Measurements from ENCODE around the gene TMEM33.

Gene TMEM33

GRCh38 chr4:41940834-41941233 lies 5.6 kb downstream of the TMEM33 start:
- DNase-seq, result no peak

- DNase-seq, result no peak
Measured at GRCh38 chr4:41943506-41943905, 8.3 kb downstream of the TMEM33 start.

GRCh38 chr4:41944089-41944488 lies 8.9 kb downstream of the TMEM33 start:
- no peak for DNase-seq

- DNase-seq, result no peak
Measured at GRCh38 chr4:41949531-41949930, 14.3 kb downstream of the TMEM33 start.

GRCh38 chr4:41957634-41958033 lies 22.4 kb downstream of the TMEM33 start:
- DNase-seq, result no peak

- DNase-seq, result peak; percentile 53
Measured at GRCh38 chr4:41963105-41963504, 27.9 kb downstream of the TMEM33 start.

- DNase-seq, result no peak
Measured at GRCh38 chr4:41964401-41964800, 29.2 kb downstream of the TMEM33 start.

- DNase-seq, result no peak
Measured at GRCh38 chr4:41967392-41967791, 32.2 kb downstream of the TMEM33 start.

GRCh38 chr4:41969671-41970070 lies 34.4 kb downstream of the TMEM33 start:
- DNase-seq, result peak; percentile 62

GRCh38 chr4:41975341-41975740 lies 40.1 kb downstream of the TMEM33 start:
- no peak for DNase-seq

GRCh38 chr4:41976775-41977516 lies 41.7 kb downstream of the TMEM33 start:
- no peak for DNase-seq

GRCh38 chr4:41977709-41978108 lies 42.5 kb downstream of the TMEM33 start:
- DNase-seq, result peak; percentile 40

GRCh38 chr4:41981456-41981855 lies 46.2 kb downstream of the TMEM33 start, which contains the start of gene DCAF4L1:
Gene DCAF4L1 (plus strand): TSS chr4:41981756. CDS start chr4:41981793, 37 bp downstream.
- no peak for DNase-seq

- DNase-seq, result no peak
Measured at GRCh38 chr4:41982716-41983115, 47.5 kb downstream of the TMEM33 start.

- DNase-seq, result no peak
Measured at GRCh38 chr4:41985151-41985550, 49.9 kb downstream of the TMEM33 start.

- DNase-seq, result no peak
Measured at GRCh38 chr4:41989994-41990364, 54.8 kb downstream of the TMEM33 start.

- DNase-seq, result peak; percentile 96
Measured at GRCh38 chr4:41990365-41991111, 55.3 kb downstream of the TMEM33 start, which contains the start of gene SLC30A9. Gene SLC30A9 (plus strand): TSS chr4:41990530. CDS start chr4:41990652, 122 bp downstream.

- DNase-seq, result no peak
Measured at GRCh38 chr4:41991916-41992767, 56.9 kb downstream of the TMEM33 start.

- no peak for DNase-seq
Measured at GRCh38 chr4:41992967-41993857, 58.0 kb downstream of the TMEM33 start.

- DNase-seq, result no peak
Measured at GRCh38 chr4:41994461-41994985, 59.3 kb downstream of the TMEM33 start.

GRCh38 chr4:41998019-41998418 lies 62.8 kb downstream of the TMEM33 start:
- no peak for DNase-seq

- no peak for DNase-seq
Measured at GRCh38 chr4:41999321-41999720, 64.1 kb downstream of the TMEM33 start.

Measured in inflammatory macrophage treated with lipopolysaccharide for 4 hours (primary cell).